Fibroblast of skin of left biceps (primary cell): ENCODE data around the gene FIGLA.

ENCODE experiments used
- DNase-seq, 2 experiments: peaks; one replicate each; pipeline ENCODE4 v3.0.0-alpha.2; 2013; ENCODE audit warnings: low read depth in 2 of 2

FIGLA gene, protein sequence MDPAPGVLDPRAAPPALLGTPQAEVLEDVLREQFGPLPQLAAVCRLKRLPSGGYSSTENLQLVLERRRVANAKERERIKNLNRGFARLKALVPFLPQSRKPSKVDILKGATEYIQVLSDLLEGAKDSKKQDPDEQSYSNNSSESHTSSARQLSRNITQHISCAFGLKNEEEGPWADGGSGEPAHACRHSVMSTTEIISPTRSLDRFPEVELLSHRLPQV

DNA sequence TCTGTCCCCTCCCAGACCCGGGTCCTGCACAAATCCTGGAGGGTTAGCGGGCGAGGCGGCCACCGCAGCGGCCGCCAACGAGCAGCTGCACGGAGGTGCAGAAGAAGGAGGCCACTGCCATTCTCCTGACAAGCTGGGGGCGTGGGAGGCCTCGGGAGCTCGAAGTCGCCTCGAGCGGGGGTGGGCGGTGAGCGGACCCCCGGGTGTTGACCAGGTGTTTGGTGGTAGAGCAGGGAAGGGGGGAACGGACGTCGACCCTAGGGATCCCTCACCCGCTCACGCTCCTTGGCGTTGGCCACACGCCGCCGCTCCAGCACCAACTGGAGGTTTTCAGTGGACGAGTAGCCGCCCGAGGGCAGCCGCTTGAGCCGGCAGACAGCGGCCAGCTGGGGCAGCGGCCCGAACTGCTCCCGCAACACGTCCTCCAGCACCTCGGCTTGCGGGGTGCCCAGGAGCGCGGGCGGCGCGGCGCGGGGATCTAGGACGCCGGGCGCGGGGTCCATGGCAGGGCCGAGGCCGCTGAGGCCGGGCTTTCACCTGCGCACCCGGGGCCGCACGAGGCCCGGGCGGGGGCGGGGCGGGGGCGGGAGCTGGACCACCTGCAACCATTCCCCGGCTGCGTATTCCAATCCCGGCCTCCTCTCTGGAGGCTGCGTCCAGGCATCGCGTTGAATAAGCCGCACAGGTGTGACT lies at the start of gene FIGLA:
TSS of gene FIGLA (minus strand) at position 508 of the 693 bp plus-strand sequence. CDS start at position 503, 5 bp downstream.
- DNase-seq: no peak

DNA sequence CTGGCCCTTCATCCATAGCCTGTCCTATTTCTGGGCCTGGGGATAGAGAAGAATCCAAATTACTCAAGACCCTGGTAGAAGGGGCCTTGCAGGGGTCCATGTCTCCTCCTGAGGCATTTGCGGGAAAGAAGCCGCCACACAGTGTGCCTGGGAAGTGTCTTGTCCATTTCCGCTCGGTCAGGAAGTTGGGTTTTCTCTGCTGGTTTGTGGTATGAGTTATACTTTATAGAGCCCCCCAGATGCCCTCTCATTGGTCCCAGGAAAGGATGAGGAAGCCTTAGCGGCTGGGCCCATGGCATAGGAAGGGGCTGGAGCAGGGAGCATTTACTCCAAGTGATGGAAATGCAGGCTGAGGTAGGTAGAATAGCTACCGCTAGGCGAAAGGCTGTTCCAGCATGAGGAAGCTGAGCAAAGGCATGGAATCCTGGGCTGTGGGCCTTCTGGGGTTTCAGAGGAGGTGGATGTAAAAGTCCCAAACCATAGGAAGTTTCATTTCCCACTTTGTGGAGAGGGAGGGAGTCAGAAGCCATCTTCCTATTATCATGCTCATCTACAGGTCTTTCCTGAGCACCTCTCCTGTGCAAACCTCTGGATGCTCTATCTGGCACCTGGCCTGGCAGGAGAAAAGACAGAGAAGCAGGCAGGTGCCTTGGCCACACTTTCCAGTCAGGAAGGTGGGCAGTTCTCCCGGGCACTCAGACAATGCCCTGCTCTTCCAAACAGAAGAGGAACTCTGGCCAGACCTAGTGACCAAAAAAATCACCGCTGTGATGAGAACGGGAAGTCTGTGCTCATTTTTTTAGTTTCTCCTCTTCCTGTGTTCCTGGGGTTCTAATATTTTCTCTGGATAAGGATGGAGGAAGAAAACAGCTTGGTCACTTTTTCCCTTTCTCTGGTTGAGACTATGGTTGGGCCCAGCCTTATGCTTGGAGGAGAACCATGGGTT lies 47.8 kb upstream of the FIGLA start:
- no peak for DNase-seq

DNA sequence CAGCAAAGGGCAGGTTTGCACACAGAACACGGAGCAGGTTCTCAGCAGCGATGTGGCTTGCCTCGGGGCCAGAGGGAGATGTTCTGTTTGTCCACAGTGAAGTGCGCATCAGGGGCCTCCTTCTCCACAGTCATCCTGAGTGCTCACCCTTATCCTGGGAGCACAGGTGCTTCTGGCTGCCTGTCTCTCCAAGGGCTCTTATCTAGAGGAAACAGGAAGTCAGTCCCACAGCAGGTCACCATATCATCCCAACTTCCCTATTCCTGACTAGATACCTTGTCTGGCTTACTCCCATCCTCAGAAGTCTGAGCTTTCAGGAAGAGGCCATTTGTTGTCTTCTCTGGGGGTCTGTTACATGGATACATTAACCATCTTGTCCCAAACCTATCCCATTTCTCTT lies 45.2 kb upstream of the FIGLA start, which contains the start of gene CD207:
TSS of gene CD207 (minus strand) at position 174 of the 400 bp plus-strand sequence. CDS start at position 134, 40 bp downstream.
- no peak for DNase-seq

DNA sequence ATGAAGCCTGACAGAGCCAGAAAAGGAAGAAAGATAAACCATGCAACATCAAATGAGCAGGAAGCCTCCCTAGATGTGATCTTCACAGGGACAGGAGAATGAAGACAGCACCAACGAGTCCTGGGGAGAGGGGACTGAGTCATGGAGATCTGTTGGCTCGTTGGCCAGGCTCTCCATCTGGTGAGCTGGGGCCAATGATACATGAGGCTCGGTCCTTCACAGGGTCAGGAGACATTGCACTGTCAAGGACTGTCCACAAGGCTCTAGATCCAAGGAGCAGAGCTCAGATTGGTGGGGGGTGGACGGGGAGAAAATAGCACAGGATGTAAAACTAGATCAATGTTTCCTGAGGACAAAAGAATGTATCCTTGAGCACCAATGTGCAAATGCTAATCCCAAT lies 44.4 kb upstream of the FIGLA start:
- no peak for DNase-seq

DNA sequence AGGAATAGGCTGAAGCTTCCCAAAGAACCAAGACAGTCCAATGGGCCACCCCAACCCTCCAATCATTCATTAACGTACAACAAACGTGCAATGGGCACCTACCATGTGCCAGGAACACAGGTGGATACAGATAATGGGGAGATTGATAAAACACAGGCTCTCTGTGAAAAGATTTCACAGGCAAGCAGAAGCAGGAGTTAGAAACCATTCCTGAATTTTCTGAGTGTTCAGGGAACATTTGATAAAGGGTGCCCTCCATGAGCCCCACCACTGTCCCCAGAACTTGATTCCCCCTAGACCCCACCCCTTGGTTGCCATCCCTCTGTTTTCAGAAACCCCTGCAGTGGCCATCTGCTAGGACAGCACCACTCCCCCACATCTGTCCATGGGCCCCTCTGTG lies 43.7 kb upstream of the FIGLA start:
- DNase-seq: no peak

DNA sequence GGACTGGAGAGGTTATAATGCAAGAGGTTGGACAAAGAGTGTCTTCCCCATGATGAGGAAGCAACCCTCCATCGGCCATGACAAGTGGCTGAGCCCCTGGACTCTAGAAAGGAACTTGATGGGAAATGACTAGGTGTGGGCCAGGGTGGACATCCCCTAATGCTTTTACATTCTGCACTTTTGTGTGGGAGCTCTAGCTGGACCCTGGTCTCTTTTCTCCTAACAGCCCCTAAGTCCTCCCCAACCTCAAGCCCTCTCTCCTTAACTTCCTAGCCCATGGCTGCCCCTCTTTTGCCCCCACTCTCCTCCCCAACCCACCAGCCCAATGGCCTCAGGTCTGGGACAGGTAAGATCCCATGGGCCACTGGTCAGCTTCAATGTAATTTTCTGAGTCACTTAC lies 42.8 kb upstream of the FIGLA start:
- no peak for DNase-seq

DNA sequence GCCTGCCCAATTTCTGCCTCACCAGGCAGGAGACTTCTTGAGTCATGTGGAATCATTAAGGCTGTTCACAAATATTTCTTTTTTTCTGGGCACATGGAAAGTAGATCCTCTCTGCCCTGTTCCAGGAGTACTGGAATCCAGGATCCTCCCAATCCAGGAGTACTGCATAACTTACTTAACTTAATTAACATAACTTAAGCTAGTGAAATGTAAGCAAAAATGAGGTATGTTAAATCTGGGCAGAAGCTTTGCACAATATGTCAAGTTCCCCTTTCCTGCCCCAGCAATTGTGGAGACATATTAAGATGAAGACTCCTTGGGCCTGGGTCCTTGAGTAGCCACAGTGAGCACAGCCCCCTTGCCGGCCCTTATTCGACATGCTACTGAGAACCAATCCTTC lies 41.9 kb upstream of the FIGLA start:
- DNase-seq: no peak

DNA sequence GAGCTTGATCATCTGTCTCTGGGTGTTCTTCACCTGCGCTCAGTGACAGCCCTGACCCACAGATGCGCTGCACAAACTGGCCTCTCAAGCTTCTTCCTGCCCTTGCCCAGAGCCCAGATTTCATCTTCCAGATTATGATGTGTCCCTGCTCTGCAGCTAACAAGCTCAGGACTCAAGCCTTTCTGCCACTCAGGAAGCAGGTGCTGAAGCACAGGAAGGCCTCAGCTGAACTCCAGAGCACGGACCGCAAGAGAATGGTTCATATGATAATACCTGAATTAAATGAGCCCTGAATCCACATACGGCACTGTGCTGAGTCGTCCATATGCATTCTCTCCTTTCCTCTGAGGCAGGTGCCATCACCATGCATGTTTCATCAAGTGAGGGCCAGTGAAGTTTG lies 41.4 kb upstream of the FIGLA start:
- no peak for DNase-seq

DNA sequence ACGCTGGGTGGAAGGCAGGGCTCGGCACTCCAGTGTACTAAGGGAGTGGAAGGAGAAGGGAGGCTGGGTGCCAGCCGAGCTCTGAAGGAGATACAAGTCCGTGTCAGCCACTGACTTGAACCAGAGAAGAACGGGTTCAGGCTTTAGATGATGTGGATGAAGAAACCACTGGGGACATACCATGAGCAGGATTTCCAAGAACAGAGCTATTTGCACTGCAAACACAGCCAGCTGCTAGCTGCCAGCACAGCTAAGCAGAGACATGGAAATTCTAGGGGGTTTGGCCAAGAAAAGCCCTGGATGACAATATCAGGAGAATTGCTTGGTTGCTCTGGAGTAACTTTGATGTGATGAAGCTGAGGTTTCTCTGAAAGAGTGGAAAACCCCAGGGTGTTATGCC lies 39.9 kb upstream of the FIGLA start:
- DNase-seq: no peak

DNA sequence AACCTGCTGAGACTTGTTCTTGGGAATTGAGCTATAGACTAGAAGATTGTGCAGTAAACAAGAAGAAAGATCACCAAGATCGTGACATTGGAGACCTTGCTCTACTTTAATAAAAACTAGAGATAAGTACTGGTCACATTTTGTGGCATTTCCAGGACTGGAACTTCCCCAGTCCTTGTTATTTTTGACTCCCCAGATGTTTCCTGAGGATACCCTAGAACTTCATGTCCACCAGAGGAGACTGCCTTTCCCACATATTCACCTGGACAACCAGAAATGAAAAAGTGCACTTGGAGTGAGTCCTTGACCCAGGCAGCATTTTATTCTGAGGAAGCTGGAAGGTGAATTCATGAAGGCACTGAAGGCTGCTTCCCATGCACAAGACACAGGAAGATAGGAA lies 39.5 kb upstream of the FIGLA start:
- DNase-seq: no peak

DNA sequence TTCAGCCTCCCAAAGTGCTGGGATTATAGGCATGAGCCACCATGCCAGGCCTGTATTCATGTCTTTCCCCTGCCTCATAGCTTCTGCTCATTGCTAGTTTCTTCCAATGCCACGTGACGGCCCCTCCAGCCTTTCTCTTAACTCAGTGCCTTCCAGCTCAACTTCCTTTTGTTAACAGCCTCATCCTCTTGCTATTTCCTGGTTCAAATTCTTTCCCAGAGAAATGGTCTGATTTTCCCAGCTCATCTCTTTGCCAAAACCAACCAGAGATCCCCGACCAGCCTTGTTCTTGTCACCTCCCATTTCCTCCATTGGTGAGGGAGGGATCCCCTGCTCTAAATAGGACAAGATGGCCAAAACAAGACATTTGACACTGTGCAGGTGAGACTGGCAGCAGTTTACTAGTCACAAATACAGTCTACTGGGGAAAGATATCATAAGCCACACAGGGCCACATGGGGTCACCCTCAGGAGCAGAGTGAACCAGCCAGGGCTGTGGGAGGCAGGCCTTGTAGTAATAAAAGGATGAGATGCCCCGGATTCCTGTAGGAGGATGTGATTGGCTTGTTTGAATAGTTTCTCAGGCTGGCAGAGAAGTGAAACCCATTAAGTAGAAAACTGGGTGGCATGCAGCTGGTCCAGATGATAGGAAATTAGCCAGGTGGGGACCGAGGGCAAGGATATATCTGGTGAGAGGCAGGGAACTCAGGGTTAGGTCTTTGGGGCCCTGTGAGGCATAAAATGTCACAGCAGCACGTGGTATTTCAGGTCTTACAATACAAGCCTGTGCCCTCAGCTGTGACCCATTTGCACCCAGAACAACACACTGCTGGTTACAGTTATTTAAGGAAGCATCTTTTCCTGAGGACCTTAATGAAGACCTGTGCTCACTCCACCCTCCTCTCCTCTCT lies 38.7 kb upstream of the FIGLA start:
- DNase-seq: peak in 1 of 2 experiments; percentile 7

DNA sequence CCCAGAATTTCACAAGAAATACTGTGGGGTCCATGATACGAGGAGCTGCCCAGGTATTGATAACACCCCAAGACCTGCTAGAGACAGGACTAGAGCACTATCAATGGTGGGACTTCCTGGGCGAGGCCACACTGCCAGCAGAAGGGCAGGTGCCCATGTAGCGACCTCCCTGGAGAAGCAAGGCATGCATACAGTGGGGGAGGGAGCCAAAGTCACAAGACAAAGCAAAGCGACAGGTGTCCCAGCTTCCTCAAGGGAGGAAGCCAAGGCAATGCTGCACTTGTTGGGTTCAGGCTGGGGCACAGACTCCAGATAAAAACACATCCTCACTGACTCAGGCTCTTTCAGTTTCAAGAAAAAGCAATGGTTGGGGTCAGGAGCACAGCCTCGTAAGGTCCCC lies 37.7 kb upstream of the FIGLA start:
- no peak for DNase-seq

DNA sequence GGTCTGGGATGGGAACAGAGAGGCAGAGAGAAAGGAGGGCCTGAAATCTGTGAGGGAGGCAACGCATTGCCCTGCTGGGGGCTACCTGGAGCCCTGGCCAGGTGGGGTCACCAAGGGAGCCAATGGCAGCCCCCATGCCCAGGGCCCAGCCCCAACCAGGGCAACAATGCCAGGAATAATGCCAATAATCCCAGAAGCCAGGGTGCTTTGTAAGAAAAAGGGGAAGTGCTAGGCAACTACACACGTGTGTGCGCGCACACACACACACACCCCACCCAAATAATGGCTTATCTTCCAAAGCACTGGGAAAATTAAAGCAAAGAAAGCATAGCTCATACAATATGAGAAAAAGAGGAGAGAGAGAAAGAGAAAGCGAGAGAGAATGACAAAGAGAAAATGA lies 36.9 kb upstream of the FIGLA start:
- DNase-seq: no peak

DNA sequence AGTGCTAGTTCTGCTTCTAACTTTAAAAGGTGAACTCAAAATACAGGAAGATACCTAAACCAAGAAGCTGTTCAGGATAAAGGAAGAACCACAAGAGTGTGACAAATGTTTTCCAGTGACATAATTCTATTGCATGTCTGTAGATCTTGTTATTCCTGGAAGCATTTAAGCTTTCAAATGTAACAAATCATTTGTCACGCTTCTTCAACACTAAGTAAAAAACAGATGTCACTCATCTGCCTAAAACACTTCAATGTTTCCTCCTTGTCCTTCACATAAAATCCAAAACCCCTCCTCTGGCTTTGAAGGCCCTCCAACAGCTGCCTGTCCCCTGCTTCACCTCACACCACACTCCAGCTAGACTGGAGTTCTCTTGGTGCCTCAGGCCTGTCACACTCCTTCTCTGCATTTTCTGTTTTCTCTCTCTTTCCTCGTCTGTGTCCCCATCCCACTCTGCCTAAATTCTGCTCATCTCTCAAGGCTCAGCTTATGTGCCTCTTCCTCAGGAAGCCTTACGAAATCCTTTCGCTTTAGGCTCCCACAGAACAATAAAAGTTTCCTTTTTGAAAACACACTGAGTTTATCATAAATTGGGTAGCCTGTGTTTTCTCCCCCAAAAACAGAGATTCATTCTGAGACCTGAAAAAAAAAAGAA lies 36.4 kb upstream of the FIGLA start:
- DNase-seq: no peak

DNA sequence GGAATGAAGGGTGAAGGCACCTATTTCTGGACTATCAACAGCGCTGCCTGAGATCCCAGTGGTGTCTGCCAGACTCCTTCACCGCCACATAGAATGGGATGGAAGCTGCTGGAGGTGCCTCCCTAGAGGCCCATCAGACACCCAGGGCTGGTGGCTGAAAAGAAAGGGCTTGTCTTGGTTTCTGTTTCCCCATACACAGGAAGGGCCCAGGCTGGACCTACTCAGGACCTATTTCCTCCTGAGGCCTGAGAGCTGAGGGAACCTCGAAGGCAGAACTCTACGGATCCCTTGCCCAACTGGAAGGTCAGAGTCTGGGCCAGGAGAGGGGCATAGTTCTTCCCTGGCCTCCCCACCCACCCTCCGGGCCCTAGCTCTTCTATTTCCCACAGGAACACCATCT lies 32.8 kb upstream of the FIGLA start:
- no peak for DNase-seq

DNA sequence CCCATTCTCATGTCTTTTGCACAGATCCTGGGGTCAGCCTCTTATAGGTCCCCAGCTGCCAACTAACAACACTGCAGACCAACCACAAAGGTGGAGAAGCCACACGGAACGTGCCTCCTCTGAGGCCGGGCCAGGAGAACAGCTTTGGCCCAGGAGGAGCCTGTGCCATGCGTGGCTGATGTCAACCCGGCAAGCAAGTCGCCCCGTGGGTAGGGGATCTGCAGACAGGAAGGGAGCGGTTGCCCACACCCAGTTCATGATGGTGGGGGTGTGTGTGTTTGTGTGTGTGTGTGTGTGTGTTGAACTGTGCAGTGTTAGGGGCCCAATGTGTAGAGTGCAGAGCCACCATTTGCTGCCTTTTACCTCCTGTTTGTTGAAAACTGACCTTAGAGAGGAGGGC lies 32.4 kb upstream of the FIGLA start:
- DNase-seq: no peak

DNA sequence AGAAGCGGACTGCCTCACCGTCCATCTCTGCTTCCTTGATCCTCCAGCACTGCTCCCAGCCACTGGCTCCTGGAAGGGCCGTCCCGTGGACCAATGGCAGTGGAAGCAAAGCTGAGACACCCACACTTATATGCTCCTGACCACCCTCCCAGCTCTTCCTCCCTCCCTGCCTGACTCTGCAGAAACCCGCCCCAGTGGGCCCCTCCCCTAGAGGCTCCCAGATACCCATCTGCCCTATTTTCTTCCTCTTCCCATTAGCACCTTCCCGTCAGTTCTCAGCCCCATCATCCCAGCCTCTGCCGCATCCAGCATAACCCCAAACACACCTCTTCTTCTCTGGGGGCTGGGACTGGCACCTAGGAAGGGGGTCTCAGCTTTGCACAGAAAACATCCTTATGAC lies 30.1 kb upstream of the FIGLA start, which contains the start of gene CLEC4F:
TSS of gene CLEC4F (minus strand) at position 101 of the 400 bp plus-strand sequence. CDS start at position 25, 76 bp downstream.
- DNase-seq: no peak

DNA sequence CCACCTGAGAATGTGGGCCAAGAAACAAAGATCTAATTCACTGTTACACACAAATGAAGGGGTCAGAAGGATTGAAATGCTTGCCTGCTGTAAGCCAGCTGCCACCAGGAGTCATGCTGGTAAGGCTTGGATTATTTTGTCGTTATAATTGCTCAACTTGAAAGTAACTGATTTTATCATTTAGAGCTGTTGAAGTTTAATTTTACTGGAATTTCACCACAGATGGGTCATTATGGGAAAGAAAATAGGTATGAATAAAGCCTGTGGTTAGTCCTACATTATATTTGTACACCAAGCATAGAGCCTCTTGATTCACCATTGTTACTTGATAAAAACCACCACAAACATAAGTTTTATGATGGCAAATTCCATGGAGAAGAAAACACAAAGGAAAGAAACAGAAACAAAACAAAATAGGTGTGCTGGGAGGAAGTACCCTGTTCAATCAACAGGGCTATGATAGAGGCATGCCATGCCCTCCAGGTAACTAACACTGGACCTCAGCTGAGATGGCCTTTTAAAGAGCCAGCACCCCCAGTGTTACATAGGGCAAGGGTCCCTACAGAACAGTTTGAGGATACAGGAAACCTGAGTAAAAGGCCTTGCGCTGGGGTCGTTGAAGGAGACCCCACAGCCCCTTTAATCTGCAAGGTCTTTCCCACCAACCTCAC lies 27.0 kb upstream of the FIGLA start:
- DNase-seq: no peak

DNA sequence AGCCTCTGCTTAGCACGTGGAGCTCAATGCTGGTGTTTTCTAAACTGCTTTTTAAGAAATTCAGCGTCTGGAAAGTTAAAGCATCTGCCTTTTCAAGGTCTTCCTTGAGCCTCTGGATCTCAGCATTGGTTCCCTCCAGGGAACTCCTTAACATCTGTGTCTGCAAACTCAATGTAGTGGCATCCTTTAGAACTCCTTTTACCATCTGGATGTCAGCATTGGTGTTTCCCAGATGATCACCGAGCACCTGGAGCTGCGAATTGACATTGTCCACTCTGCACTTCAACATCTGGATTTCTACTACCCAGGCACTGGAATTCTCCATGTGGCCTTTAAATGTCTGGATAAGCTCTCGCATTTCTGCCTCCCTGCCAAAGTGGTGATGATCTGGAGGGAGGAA lies 26.3 kb upstream of the FIGLA start:
- DNase-seq: no peak
